Neural cell (in vitro differentiated cells): ENCODE measurements around the gene DDX41. TPM values are rescaled to one million over a fixed set of nuclear protein-coding genes. Genes with fewer than 3 reads are reported as not detected.

ENCODE experiments used
- H2AFZ ChIP-seq: fragments of 200-600, 300-800 bp; sonication (generic), shearing (Covaris generic); 2 replicates; pipeline ENCODE4 v1.6.0; 2014; ENCODE audit warnings: low read depth, mild to moderate bottlenecking, antibody characterized with exemption, low read length, moderate library complexity
- H3F3A ChIP-seq: fragments of 200-600 bp; shearing (Covaris generic); 2 replicates; pipeline ENCODE4 v1.6.1; 2016; ENCODE audit warnings: mild to moderate bottlenecking, moderate library complexity, mixed read lengths, antibody characterized with exemption, low read length; ENCODE audit not compliant: insufficient read depth, poor library complexity, severe bottlenecking
- H3K27ac ChIP-seq: fragments of 200-600, 300-800 bp; sonication (generic), shearing (Covaris generic); 2 replicates; pipeline ENCODE4 v1.5.1; 2014; ENCODE audit warnings: mild to moderate bottlenecking, low read length, moderate library complexity
- H3K27me3 ChIP-seq: fragments of 300-800, 200-600 bp; sonication (generic), shearing (Covaris generic); 2 replicates; pipeline ENCODE4 v1.6.0; 2014; ENCODE audit warnings: mild to moderate bottlenecking, low read depth, low read length, moderate library complexity; ENCODE audit not compliant: insufficient read depth
- H3K36me3 ChIP-seq: fragments of 300-800, 200-600 bp; sonication (generic), shearing (Covaris generic); 2 replicates; pipeline ENCODE4 v1.5.1; 2014; ENCODE audit warnings: mild to moderate bottlenecking, antibody characterized with exemption, low read length, moderate library complexity; ENCODE audit not compliant: insufficient read depth
- H3K4me2 ChIP-seq: fragments of 300-800, 200-600 bp; sonication (generic), shearing (Covaris generic); 2 replicates; pipeline ENCODE4 v1.6.0; 2014; ENCODE audit warnings: mild to moderate bottlenecking, low read length
- H3K4me3 ChIP-seq: fragments of 300-800, 200-600 bp; sonication (generic), shearing (Covaris generic); 2 replicates; pipeline ENCODE4 v1.5.1; 2014; ENCODE audit warnings: mild to moderate bottlenecking, low read length, moderate library complexity
- H3K79me2 ChIP-seq: fragments of 200-600 bp; shearing (Covaris generic); replicated peaks from 2 replicates; pipeline ENCODE4 v1.6.0; 2014; ENCODE audit warnings: mild to moderate bottlenecking, low read length, moderate library complexity; ENCODE audit not compliant: insufficient read depth
- H3K9ac ChIP-seq: fragments of 300-800, 200-600 bp; sonication (generic), shearing (Covaris generic); 2 replicates; pipeline ENCODE4 v1.6.1; 2016; ENCODE audit warnings: mild to moderate bottlenecking, low read length, mixed read lengths
- H3K9me2 ChIP-seq: fragments of 200-600 bp; shearing (Covaris generic); 2 replicates; pipeline ENCODE4 v1.6.1; 2016; ENCODE audit warnings: mild to moderate bottlenecking, low read length, mixed read lengths; ENCODE audit not compliant: insufficient read depth
- H3K9me3 ChIP-seq: fragments of 200-600, 300-800 bp; sonication (generic), shearing (Covaris generic); 2 replicates; pipeline ENCODE4 v1.6.1; 2016; ENCODE audit warnings: mild to moderate bottlenecking, mixed run types, low read length, moderate library complexity, mixed read lengths
- H4K20me1 ChIP-seq: fragments of 200-600 bp; shearing (Covaris generic); 2 replicates; pipeline ENCODE4 v1.6.1; 2016; ENCODE audit warnings: mild to moderate bottlenecking, mixed run types; ENCODE audit not compliant: insufficient read depth
- CTCF ChIP-seq: fragments of 450-650 bp; IDR thresholded peaks from 2 replicates; pipeline ENCODE4 v1.5.1; 2014; ENCODE audit warnings: antibody characterized with exemption, mild to moderate bottlenecking, moderate library complexity; ENCODE audit not compliant: poor library complexity, severe bottlenecking
- EP300 ChIP-seq: fragments of 450-650 bp; conservative IDR thresholded peaks from 2 replicates; pipeline ENCODE4 v1.6.1; 2014; ENCODE audit warnings: antibody characterized with exemption, mild to moderate bottlenecking, moderate library complexity; ENCODE audit not compliant: poor library complexity, severe bottlenecking
- EZH2 ChIP-seq: fragments of 200-600, 300-800 bp; shearing (Covaris generic), sonication (generic); IDR thresholded peaks from 2 replicates; pipeline ENCODE4 v1.6.1; 2014; ENCODE audit warnings: antibody characterized with exemption, low read length, borderline replicate concordance, mild to moderate bottlenecking; ENCODE audit not compliant: insufficient read depth, poor library complexity, severe bottlenecking
- MXI1 ChIP-seq: fragments of 450-650 bp; conservative IDR thresholded peaks from 2 replicates; pipeline ENCODE4 v1.6.1; 2014; ENCODE audit warnings: antibody characterized with exemption, mild to moderate bottlenecking; ENCODE audit not compliant: poor library complexity, severe bottlenecking
- POLR2AphosphoS5 ChIP-seq: IDR thresholded peaks from 2 replicates; pipeline ENCODE4 v1.6.1; 2012
- RAD21 ChIP-seq: fragments of 450-650 bp; conservative IDR thresholded peaks from 2 replicates; pipeline ENCODE4 v1.6.1; 2014; ENCODE audit warnings: antibody characterized with exemption, mild to moderate bottlenecking, moderate library complexity
- REST ChIP-seq: IDR thresholded peaks from 2 replicates; pipeline ENCODE4 v1.6.1; 2012; ENCODE audit warnings: borderline replicate concordance
- SMC3 ChIP-seq: fragments of 450-650 bp; conservative IDR thresholded peaks from 2 replicates; pipeline ENCODE4 v1.6.1; 2014; ENCODE audit warnings: antibody characterized with exemption, mild to moderate bottlenecking, moderate library complexity; ENCODE audit not compliant: poor library complexity
- TAF1 ChIP-seq: IDR thresholded peaks from 2 replicates; pipeline ENCODE4 v1.6.1; 2012; ENCODE audit warnings: low read depth
- polyA plus RNA-seq: library from polyadenylated mRNA; depleted of rRNA; stranded (reverse); fragments of >200 nt; gene quantifications from 2 replicates; pipeline ENCODE4 v1.2.3, GENCODE V29; 2014

Gene DDX41
- polyA plus RNA-seq, 1 donor from 2014 or later = 113 TPM

GRCh38 chr5:177496727-177497291, 20.0 kb downstream of the DDX41 start:
- H3K36me3 ChIP-seq = no peaks in the 10 kb centered on the region
- H2AFZ ChIP-seq = peak overlapping the region; percentile 33
- peak overlapping the region; percentile 88 for H3K9ac ChIP-seq
- no peaks in the 10 kb centered on the region for H3K9me2 ChIP-seq
- H3K9me3 ChIP-seq = no peaks in the 10 kb centered on the region
- no peaks in the 10 kb centered on the region for H4K20me1 ChIP-seq
- peak overlapping the region; percentile 96 for H3K4me2 ChIP-seq
- no peaks in the 10 kb centered on the region for H3F3A ChIP-seq
- peaks cover 6% of the 10 kb centered on the region for H3K27me3 ChIP-seq
- peaks cover 17% of the 10 kb centered on the region for H3K79me2 ChIP-seq
- peak overlapping the region; percentile 90 for H3K4me3 ChIP-seq
- TF ChIP-seq CTCF (no peak), RAD21 (no peak), TAF1 (no peak), SMC3 (no peak), EP300 (no peak), POLR2AphosphoS5 (no peak), EZH2 (no peak), REST (no peak), MXI1 (no peak)
- peak overlapping the region; percentile 73 for H3K27ac ChIP-seq

- peak overlapping the region; percentile 90 for H3K4me3 ChIP-seq
Observed at GRCh38 chr5:177496070-177496726, 20.6 kb downstream of the DDX41 start.

More at GRCh38 chr5:177496070-177496726, 20.6 kb downstream of the DDX41 start:
- no peaks in the 10 kb centered on the region for H3K36me3 ChIP-seq
- H3K9ac ChIP-seq = peak overlapping the region; percentile 88
- no peaks in the 10 kb centered on the region for H3K9me2 ChIP-seq
- H3K27ac ChIP-seq = peak overlapping the region; percentile 73
- H3K27me3 ChIP-seq = peaks cover 6% of the 10 kb centered on the region
- no peaks in the 10 kb centered on the region for H3F3A ChIP-seq
- peak overlapping the region; percentile 96 for H3K4me2 ChIP-seq
- peak; percentile 51 for TF ChIP-seq CTCF
- no peak for TF ChIP-seq TAF1
- TF ChIP-seq REST = no peak
- no peaks in the 10 kb centered on the region for H3K9me3 ChIP-seq
- no peak overlapping the region for H2AFZ ChIP-seq
- peaks cover 17% of the 10 kb centered on the region for H3K79me2 ChIP-seq
- no peaks in the 10 kb centered on the region for H4K20me1 ChIP-seq
